22Rv1 (cell line): ENCODE data around the gene POU2AF2.
A peak's percentile ranks its signal among the peaks of the same experiment; 100 is the strongest.

Source experiments
- ZFX ChIP-seq: fragments of 450-650 bp; IDR thresholded peaks from 2 replicates; pipeline ENCODE4 v1.6.1; 2017; ENCODE audit warnings: antibody characterized with exemption, borderline replicate concordance
- TF ChIP-seq, protein P1 (sequence below): fragments of 450-650 bp; IDR thresholded peaks from 2 replicates; pipeline ENCODE4 v1.5.1; 2017; ENCODE audit warnings: mild to moderate bottlenecking

DNA sequence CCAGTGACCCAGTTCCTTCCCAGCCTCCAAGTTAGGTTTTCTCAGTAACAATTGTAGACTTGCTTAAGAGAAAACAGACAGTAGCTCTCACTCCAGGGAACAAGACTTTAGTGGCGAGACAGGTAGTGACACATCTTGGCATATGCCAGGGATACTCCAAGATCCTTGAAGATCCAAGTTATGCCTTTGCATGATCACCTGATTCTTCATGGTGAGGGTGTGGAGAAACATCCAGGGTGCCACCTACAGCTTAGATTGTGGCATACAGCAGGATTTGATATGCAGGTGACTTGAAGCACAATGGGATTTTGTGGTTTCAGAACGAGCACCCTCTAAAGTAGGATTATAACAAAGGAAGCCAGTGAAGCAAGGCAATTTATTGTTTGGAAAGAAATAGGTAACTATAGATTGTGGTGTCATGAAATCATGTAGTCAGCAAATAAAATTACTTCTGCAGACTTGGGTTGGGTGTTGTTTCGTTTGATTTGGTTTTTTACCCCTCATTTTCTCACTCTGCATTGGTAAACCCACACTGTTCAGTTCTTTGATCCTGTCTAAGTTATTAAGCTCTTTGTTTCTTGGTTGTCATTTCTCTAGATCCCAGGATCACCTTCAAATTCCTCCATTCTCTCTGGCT lies 62.1 kb downstream of the POU2AF2 start:
- TF ChIP-seq, protein P1, sequence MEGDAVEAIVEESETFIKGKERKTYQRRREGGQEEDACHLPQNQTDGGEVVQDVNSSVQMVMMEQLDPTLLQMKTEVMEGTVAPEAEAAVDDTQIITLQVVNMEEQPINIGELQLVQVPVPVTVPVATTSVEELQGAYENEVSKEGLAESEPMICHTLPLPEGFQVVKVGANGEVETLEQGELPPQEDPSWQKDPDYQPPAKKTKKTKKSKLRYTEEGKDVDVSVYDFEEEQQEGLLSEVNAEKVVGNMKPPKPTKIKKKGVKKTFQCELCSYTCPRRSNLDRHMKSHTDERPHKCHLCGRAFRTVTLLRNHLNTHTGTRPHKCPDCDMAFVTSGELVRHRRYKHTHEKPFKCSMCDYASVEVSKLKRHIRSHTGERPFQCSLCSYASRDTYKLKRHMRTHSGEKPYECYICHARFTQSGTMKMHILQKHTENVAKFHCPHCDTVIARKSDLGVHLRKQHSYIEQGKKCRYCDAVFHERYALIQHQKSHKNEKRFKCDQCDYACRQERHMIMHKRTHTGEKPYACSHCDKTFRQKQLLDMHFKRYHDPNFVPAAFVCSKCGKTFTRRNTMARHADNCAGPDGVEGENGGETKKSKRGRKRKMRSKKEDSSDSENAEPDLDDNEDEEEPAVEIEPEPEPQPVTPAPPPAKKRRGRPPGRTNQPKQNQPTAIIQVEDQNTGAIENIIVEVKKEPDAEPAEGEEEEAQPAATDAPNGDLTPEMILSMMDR, result peak; percentile 53
- no peak for TF ChIP-seq ZFX
